ENCODE results near the gene PSMA4. TPM values are rescaled to one million over a fixed set of nuclear protein-coding genes. Genes with fewer than 3 reads are reported as not detected.

The PSMA4 gene
- polyA plus RNA-seq, 1 donor = 241 TPM

Other genes with a start within 250 kb of the PSMA4 start
- 65.9 TPM for gene SKIC8, start 240.8 kb upstream of the PSMA4 start, polyA plus RNA-seq
- 16.9 TPM for gene CRABP1, start 200.1 kb upstream of the PSMA4 start, polyA plus RNA-seq
- 58.7 TPM for gene IREB2, start 102.2 kb upstream of the PSMA4 start, polyA plus RNA-seq
- gene HYKK, start 32.9 kb upstream of the PSMA4 start, polyA plus RNA-seq = 11.1 TPM
- 3.7 TPM for gene CHRNA5, start 25.1 kb downstream of the PSMA4 start, polyA plus RNA-seq
- 26.6 TPM for gene CHRNA3, start 80.6 kb downstream of the PSMA4 start, polyA plus RNA-seq
- gene CHRNB4, start 100.8 kb downstream of the PSMA4 start, polyA plus RNA-seq = 4.3 TPM